ENCODE measurements around the gene FYB1. TPM values are rescaled to one million over a fixed set of nuclear protein-coding genes. Genes with fewer than 3 reads are reported as not detected.

Gene FYB1
- polyA plus RNA-seq, 3 donors: 75.3 to 141 (median 118) TPM

DNA sequence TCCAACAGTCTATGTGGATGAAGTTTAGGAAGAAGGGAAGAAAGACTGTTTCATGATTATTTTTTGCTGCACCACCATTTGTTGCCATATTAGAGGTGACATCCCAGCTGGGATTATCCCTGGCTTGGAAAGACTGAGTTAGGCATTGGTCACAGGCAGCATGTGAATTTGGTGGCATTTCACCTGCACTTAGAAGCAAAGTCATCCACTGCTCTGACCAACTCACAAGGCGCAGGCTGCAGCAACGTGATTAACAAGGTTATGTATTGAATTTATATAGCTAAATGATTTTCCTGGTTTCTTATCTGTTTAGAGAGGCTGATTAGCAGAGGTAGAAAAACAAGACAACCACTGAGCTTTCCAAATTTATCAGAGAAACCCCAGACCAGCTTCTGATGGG is 2.7 kb downstream of the FYB1 start:
- Mint-ChIP-seq H3K4me3 (peak overlapping the region; percentile 1 to 98), H3K4me1 (peaks cover 85% of the 10 kb centered on the region)

GRCh38 chr5:39215857-39216256 is 3.5 kb downstream of the FYB1 start:
- H3K4me3 Mint-ChIP-seq: peak overlapping the region in 1 of 2 donors; percentile 63

More for the DNA sequence above, 2.7 kb downstream of the FYB1 start:
- H3K9me3 ChIP-seq (replicated peaks in 1 of 2; ENCODE audit: control insufficient read depth in 1 of 2, insufficient read depth in 1 of 2, low read length in 2 of 2): no peaks in the 10 kb centered on the region
- peaks cover 96% of the 10 kb centered on the region for H3K79me2 ChIP-seq (ENCODE audit: insufficient read depth, low read length)
- peaks cover 0 to 1% (median 0%) of the 10 kb centered on the region in 3 donors for H3K27me3 Mint-ChIP-seq (ENCODE audit: low read depth in 3 of 3)
- no peak overlapping the region for H3K9ac ChIP-seq (ENCODE audit: insufficient read depth, low read length, poor library complexity, severe bottlenecking)
- H3K4me3 ChIP-seq (replicated peaks in 1 of 3; ENCODE audit: low read depth in 2 of 3, low read length in 3 of 3): peak overlapping the region in 2 of 3 experiments; percentile 81 to 88
- peaks cover 0 to 7% (median 3%) of the 10 kb centered on the region in 7 donors for H3K9me3 Mint-ChIP-seq
- no CpG with 5 or more reads among the region's 2 CpGs for WGBS (ENCODE audit: insufficient coverage)
- H3K36me3 Mint-ChIP-seq: peaks cover 46 to 66% of the 10 kb centered on the region in 2 donors
- intact Hi-C loops (cut with micrococcal nuclease): loop anchor here (5.0 kb wide), 2 partner anchors 41 to 66 kb away; no protein-coding TSS in a partner anchor
- H3K27me3 ChIP-seq (ENCODE audit: control insufficient read depth in 2 of 2, insufficient read depth in 2 of 2, low read length in 2 of 2): no peaks in the 10 kb centered on the region
- no peak for DNase-seq
- H3K36me3 ChIP-seq (replicated peaks in 1 of 2; ENCODE audit: control insufficient read depth in 1 of 2, insufficient read depth in 2 of 2, low read length in 2 of 2): peaks cover 4 to 48% of the 10 kb centered on the region in 2 donors
- TF ChIP-seq, protein P1, sequence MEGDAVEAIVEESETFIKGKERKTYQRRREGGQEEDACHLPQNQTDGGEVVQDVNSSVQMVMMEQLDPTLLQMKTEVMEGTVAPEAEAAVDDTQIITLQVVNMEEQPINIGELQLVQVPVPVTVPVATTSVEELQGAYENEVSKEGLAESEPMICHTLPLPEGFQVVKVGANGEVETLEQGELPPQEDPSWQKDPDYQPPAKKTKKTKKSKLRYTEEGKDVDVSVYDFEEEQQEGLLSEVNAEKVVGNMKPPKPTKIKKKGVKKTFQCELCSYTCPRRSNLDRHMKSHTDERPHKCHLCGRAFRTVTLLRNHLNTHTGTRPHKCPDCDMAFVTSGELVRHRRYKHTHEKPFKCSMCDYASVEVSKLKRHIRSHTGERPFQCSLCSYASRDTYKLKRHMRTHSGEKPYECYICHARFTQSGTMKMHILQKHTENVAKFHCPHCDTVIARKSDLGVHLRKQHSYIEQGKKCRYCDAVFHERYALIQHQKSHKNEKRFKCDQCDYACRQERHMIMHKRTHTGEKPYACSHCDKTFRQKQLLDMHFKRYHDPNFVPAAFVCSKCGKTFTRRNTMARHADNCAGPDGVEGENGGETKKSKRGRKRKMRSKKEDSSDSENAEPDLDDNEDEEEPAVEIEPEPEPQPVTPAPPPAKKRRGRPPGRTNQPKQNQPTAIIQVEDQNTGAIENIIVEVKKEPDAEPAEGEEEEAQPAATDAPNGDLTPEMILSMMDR (IDR thresholded peaks at IDR 0.05): no peak
- peaks cover 68% of the 10 kb centered on the region for H4K20me1 ChIP-seq (ENCODE audit: insufficient read depth, low read length)
- peak overlapping the region; percentile 98 for H3K4me2 ChIP-seq (replicated peaks; ENCODE audit: extremely low read depth, low read length, poor library complexity, severe bottlenecking)
- peaks cover 86 to 90% of the 10 kb centered on the region in 2 donors for H3K4me1 ChIP-seq (ENCODE audit: control insufficient read depth in 1 of 2, insufficient read depth in 2 of 2, low read length in 2 of 2)
- H2AFZ ChIP-seq (ENCODE audit: insufficient read depth, low read depth, low read length, poor library complexity, severe bottlenecking): no peak overlapping the region
- peak overlapping the region in 1 of 2 donors; percentile 86 for H3K27ac ChIP-seq (ENCODE audit: low read depth in 1 of 2, low read length in 2 of 2)
- H3K27ac Mint-ChIP-seq: peak overlapping the region in 4 of 7 donors; percentile 30 to 60 (median 40)

More at GRCh38 chr5:39215857-39216256, 3.5 kb downstream of the FYB1 start:
- Histone ChIP-seq H3K27ac (ENCODE audit: low read depth in 1 of 2, low read length in 2 of 2) (peak overlapping the region in 1 of 2 donors; percentile 51), H3K4me2 (replicated peaks; ENCODE audit: extremely low read depth, low read length, poor library complexity, severe bottlenecking) (peak overlapping the region; percentile 98), H3K79me2 (ENCODE audit: insufficient read depth, low read length) (peaks cover 96% of the 10 kb centered on the region), H3K4me1 (ENCODE audit: control insufficient read depth in 1 of 2, insufficient read depth in 2 of 2, low read length in 2 of 2) (peaks cover 86 to 92% of the 10 kb centered on the region in 2 donors), H2AFZ (ENCODE audit: insufficient read depth, low read depth, low read length, poor library complexity, severe bottlenecking) (no peak overlapping the region), H3K4me3 (replicated peaks in 1 of 3; ENCODE audit: low read depth in 2 of 3, low read length in 3 of 3) (peak overlapping the region in 1 of 3 experiments; percentile 48), H3K27me3 (ENCODE audit: control insufficient read depth in 2 of 2, insufficient read depth in 2 of 2, low read length in 2 of 2) (no peaks in the 10 kb centered on the region), H3K9ac (ENCODE audit: insufficient read depth, low read length, poor library complexity, severe bottlenecking) (no peak overlapping the region), H4K20me1 (ENCODE audit: insufficient read depth, low read length) (peaks cover 75% of the 10 kb centered on the region), H3K36me3 (replicated peaks in 1 of 2; ENCODE audit: control insufficient read depth in 1 of 2, insufficient read depth in 2 of 2, low read length in 2 of 2) (peaks cover 4 to 52% of the 10 kb centered on the region in 2 donors), H3K9me3 (replicated peaks in 1 of 2; ENCODE audit: control insufficient read depth in 1 of 2, insufficient read depth in 1 of 2, low read length in 2 of 2) (no peaks in the 10 kb centered on the region)
- DNase-seq: no peak
- H3K27ac Mint-ChIP-seq: peak overlapping the region in 2 of 7 donors; percentile 43 to 75
- TF ChIP-seq, protein P1 (IDR thresholded peaks at IDR 0.05): no peak
- peaks cover 0 to 7% (median 3%) of the 10 kb centered on the region in 7 donors for H3K9me3 Mint-ChIP-seq
- WGBS (ENCODE audit: insufficient coverage): 100% methylated on average over 1 of the region's 3 CpGs
- peaks cover 89% of the 10 kb centered on the region for H3K4me1 Mint-ChIP-seq
- H3K36me3 Mint-ChIP-seq: peaks cover 53 to 70% of the 10 kb centered on the region in 2 donors
- intact Hi-C loops (cut with micrococcal nuclease): loop anchor here (5.0 kb wide), 2 partner anchors 41 to 66 kb away; no protein-coding TSS in a partner anchor
- H3K27me3 Mint-ChIP-seq (ENCODE audit: low read depth in 3 of 3): peaks cover 0 to 1% (median 0%) of the 10 kb centered on the region in 3 donors

Measured in CD14-positive monocyte (primary cell).